WTC11 (cell line): ENCODE data around the gene YBX2.

ENCODE experiments used
- GABPB1 ChIP-seq: sonication (generic); formaldehyde crosslinking; IDR thresholded peaks from 2 replicates; pipeline ENCODE4 v1.8.1; 2023; ENCODE audit warnings: mild to moderate bottlenecking, missing genetic modification reagents
- SMAD4 ChIP-seq: sonication (generic); formaldehyde crosslinking; IDR thresholded peaks from 2 replicates; pipeline ENCODE4 v1.8.0; 2022; ENCODE audit warnings: mild to moderate bottlenecking, missing genetic modification reagents

- TF ChIP-seq GABPB1: peak; percentile 41
- no peak for TF ChIP-seq SMAD4 (CRISPR knock-in tag)
Measured at GRCh38 chr17:7307686-7308624, 13.5 kb upstream of the YBX2 start.
